GM18499 (cell line): Measurements from ENCODE around the gene ST6GAL1.

Experiments
- ATAC-seq: cut with Tn5 transposase; IDR thresholded peaks from one replicate; pipeline ENCODE4 v1.9.1; 2021; ENCODE audit warnings: moderate number of reproducible peaks; ENCODE audit not compliant: insufficient read depth, unreplicated experiment

The ST6GAL1 gene

DNA sequence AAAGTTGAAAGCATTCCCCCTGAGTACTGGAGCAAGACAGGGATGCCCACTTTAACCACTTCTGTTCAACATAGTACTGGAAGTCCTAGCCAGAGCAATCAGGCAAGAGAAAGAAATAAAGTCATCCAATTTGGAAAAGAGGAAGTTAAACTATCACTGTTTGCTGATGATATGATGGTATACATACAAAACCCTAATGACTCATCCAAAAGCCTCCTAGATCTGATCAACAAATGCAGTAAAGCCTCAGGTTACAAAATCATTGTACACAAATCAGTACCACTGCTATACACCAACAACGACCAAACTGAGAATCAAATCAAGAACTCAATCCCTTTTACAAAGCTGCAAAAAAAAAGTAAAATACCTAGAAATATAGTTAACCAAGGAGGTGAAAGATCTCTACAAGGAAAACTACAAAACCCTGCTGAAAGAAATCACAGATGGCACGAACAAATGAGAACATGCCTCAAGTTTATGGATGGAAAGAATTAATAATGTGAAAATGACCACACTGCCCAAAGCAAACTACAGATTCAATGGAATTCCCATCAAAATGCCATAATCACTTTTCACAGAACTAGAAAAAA, 168.7 kb downstream of the ST6GAL1 start:
- no peak for ATAC-seq

DNA sequence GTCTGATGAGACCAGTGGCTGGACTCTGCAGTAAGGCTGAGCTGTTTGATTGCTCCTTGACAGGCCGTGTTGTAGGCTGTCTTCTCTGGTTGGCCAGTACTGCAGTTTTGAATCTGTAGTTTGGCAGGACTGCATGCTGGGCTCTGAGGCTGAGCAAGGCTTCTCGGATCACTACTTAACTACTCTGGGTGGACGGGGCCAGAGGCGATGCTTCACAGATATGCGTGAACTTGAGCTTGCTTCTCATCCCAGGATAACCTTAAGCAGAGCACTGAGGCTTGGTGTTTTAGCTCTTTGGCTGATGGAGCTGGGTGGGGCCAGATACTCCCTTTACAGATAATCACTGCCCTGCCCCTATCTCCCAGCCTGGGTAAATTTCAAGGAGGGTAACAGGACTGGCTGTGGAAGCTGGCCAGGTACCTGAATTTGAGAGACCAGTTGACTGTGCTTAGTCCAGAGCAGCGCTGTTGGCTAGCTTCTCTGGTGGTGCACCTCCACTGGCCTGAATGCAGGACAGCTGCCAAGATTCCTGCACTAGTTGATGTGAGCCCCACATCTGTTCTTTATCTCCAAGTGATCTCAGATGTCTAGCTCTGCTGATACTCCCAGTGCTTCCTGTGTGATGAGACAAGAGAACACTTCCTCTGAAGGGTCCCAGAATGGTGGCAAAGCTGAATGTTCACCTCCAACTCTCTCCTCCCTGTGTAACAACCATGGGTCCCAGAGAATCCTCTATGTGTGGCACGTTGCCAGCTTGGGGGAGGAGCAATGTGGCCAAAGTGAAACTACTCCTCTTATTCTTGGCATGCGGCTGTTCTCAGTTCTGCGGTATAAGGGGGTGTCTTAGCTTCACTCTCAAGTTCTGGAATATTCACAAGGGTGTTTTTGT, 171.1 kb downstream of the ST6GAL1 start:
- ATAC-seq = no peak

DNA sequence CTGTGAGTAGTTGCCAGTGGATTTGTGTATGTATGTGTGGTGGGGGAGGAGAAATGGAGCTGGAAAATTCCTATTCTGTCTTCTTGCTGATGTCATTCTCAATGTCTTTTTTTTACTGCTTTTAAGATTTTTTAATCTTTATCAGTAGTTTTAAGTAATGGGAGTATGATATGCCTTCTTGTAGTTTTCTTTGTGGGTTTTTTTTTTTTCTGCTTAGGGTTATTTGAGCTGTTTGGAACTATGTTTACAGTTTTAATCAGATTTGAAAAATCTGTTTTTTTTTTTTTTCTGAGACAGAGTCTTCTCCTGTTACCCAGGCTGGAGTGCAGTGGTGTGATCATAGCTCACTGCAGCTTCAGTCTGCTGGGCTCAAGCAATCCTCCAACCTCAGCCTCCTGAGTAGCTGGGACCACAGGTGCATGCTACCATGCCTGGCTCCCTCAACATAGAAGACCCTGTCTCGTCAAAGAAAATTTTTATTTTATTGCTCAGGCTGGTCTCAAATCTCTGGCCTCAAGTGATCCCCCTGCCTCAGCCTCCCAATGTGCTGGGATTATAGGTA, 171.8 kb downstream of the ST6GAL1 start:
- ATAC-seq = no peak

DNA sequence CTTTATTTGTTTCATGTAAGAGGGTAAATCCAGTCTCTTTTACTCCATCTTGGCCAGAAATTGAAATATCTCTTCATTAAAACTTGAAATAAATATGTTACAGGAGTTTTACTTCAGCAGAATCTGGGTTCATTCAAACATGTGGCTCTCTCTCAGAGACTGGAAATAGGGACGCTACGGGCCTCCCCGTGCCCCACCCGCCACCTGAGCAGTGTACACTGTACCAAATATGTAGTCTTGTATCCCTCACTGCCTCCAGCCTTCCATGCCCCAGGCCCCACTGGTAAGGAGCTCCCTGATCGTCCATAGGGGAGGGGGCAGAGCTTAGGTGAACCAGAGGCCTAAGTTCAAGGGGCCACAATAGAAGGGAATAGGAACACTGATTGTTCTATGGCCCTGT, 172.9 kb downstream of the ST6GAL1 start:
- no peak for ATAC-seq

DNA sequence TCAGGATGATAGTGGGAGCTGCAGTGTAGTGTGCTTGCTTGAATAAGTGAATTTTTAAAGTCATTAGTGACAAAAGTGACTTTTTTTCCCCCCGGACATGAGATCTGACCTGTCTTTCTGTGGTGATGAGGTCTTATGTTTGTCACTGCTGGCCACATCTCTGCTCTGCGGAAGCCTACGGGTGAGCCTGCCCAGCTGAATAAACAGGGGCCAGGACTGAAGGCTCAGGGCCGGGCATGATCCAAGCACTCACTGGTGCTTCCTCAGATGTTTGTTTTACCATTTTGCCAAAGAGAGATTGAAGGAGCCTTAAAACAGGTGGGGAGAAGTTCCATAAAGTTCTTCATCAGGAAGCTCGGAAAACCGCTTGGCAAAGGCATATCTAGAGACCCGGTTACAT, 174.0 kb downstream of the ST6GAL1 start:
- ATAC-seq = no peak

DNA sequence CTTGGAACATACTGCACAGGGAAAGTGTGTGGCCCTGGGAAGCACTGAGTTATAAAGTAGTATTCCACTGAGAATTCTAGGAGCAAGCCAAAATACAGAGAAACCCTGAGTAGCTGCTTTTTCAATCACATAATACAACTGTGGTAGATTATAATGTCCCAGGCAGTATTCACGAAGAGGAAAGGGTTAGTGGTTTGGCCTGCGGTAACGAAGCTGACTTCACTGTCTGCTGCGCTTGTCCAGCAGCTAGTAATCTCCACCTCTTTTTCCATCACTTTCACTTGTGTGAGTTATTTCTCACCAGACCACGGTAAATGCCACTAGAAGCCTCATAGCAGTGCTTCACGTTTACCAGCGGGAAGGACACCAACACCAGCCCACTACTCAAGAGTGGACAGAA, 174.6 kb downstream of the ST6GAL1 start:
- ATAC-seq = no peak

DNA sequence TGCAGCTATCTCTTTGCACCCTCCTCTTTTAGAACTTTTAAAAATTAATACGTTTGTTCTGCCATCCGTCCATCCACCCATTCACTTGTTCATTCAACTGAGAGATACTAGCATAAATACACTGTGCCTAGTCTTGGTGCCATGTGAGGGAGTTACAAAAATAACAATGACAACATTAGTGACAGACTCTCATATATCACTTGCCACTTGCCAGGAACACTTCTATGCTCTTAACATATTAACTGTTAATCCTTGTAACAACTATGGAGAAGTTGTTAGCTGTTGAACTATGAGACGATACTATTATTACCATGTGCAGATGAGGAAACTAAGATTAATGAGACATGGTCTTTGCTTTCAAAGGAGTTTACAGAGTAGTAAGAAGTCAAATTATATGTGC, 175.4 kb downstream of the ST6GAL1 start:
- no peak for ATAC-seq

DNA sequence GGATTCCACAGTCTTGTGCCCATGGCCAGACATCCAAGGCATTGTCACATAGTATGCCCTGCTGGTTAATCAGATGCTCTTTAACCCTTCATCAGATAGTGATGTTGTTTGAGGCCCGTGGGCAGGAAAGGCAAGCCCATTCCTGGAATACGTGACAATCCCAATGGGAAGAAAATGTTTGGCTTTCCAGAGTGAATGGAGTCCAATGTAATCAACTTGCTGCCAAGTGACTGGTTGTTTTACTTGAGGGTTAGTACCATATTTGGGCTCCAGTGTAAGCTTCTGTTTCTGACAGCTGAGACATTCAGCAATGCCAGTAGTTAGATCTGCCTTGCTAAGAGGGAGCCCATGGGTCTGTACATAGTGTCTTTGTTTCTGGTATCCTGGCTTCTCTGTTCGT, 177.7 kb downstream of the ST6GAL1 start:
- no peak for ATAC-seq

DNA sequence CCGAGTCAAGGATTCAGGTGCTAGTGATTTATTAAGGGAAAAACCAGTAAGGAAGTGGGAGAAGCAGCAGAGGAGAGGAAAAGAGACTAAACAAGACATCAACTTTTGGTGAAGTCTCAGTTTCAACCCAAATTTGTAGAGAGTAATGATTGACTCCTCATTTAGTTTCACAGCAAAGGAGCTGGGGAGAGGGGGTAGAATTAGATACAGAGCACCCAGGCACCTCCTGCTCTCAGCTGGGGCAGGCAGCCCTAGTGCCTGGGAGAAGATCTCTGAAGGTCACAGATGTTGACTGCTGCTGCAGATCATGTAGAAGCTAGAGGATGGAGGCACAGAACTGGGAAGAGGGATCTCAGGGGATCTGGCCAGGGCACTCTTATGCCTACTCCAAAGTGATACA, 179.8 kb downstream of the ST6GAL1 start:
- no peak for ATAC-seq

DNA sequence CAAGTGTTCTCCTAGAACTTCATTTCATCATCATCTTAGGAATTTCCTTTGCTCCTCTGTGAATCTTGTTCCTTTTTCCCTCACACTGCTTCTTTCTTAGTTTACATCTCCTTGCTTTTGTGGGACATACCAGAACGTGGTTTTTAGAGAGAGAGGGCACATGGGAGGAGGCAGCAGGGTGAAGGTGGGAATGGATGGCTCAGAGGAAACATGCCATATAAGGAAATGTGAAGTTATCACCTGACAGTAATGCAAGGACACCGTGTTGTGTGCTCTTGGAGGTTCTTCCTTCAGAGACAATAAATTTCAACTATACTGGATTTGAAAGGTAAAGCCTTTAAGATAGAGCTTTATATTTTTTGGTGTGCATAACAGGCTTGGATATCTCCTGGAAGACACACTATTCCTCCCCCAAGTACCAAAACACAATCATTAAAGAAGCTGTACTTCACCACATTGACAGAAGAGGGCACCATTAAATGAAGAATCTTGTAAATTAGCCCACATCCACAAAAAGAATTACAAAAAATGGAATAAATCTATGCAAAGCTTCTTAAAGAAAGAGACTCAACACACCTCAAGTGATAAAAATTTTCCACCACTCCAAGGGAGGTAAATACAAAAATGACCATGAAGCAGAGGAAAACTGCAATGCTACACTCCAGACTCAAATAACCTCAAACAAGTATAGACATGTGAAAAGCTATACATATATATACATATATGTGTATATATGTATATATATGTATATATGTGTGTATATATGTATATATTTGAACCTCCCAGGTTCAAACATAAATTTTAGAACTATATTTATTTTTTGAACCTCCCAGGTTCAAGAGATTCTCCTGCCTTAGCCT, 182.8 kb downstream of the ST6GAL1 start:
- no peak for ATAC-seq

DNA sequence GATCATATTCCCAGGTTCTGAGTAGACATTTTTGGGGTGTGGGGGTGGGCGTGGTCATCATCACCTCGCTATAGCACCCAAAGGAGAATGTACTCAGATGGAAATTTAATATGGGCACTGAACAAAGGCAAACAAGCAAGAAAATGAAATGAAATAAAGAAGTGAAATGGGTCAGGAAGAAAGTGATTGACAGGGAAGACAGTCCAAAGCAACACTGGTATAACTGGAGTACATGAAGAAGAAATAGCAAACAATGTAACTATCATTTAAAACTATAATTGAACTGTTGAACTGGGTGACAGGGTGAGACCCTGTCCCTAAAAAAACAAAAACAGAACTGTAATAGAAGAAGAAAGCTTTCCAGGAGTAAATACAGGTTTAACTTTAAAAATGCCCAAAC, 184.2 kb downstream of the ST6GAL1 start:
- no peak for ATAC-seq

DNA sequence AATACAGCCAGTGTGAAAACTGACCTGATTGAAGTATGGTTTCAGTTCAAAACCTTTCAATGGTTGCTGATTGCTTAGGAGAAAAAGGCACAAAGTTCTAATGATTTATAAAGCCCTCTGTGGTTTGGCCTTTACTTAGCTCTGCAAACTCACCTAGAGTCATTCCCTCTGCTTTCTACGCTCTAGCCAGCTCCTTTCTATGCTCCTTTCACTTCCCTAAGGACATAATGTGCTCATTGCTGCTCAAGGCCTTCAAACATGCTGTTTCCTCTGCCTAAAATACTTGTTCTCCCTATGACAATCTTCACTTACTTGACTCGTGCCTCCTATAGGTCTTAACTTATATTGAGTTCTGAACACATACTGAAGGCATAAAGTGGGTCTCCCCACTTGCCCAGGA, 190.0 kb downstream of the ST6GAL1 start:
- no peak for ATAC-seq

DNA sequence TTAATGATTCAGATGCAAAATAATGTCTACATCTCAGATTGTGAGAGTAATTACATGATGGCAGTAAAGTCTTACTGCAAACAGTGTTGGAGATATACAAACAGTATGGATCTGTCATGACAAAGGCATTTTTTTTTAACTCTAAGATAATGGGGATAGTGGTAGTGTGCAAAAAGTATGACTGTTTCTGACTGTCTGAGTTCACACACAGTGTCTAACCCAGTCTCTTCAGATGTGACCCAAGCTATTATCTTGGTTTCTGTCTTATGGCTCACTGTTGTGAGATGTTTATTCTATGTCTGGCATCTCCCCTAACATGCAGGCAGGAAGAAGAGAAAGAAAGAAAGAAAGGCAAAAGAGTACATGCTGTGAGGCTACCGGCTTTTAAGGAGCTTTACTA, 191.9 kb downstream of the ST6GAL1 start:
- no peak for ATAC-seq

DNA sequence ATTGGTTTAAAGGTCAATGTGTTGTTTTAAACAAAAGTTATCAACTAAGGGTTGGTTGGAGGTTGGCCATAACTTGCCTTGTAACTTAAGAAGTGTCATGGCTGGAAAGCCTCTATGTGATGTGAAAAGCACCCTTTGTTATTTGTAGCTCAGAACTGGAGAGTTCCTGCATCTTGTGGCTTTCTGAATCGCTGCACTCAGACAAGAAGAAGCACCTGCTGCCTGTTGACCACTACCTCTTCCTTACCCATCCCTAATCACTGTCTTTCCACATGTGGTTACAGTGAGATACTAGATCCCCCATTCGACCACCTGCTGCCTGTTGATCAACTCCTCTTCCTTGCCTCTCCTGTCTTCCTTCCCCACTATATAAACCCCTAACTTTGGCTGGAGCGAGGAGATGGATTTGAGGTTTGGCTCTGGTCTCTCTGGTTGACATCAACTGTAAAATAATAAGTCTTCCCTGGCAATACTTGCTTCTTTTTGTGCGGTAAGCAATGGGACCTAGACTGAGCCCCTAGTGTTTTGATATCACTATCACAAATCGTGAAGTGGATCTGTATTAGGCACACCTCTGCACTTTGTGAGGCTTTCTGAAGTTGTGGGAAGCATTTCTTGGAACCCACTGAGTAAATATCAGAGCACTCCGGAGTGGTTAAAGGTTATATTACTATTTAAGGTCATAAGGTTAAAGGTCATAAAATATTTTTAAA, 195.1 kb downstream of the ST6GAL1 start:
- no peak for ATAC-seq
